Neural crest cell (in vitro differentiated cells): ENCODE results near the gene LCN9. TPM values are rescaled to one million over a fixed set of nuclear protein-coding genes. Genes with fewer than 3 reads are reported as not detected.
"Not testable (repeated sequence)": the region's sequence is repeated elsewhere in the genome, so short reads cannot be mapped to it uniquely, and the experiment has no call there.

Experiments
- DNase-seq: peaks from one replicate; pipeline ENCODE4 v3.0.0; 2021; ENCODE audit warnings: low read depth, mixed read lengths, low spot score
- H3K27ac Mint-ChIP-seq: one replicate; pipeline ENCODE4 v1.8.0; 2021; ENCODE audit warnings: mild to moderate bottlenecking, mixed read lengths; ENCODE audit not compliant: unreplicated experiment
- H3K27me3 Mint-ChIP-seq: 2 replicates; pipeline ENCODE4 v1.8.0; 2021; ENCODE audit warnings: low read depth, mild to moderate bottlenecking, mixed read lengths
- H3K36me3 Mint-ChIP-seq: 2 replicates; pipeline ENCODE4 v1.8.0; 2021; ENCODE audit warnings: low read depth, mild to moderate bottlenecking, mixed read lengths
- H3K4me1 Mint-ChIP-seq: 2 replicates; pipeline ENCODE4 v1.8.0; 2021; ENCODE audit warnings: mixed read lengths
- H3K4me3 Mint-ChIP-seq: one replicate; pipeline ENCODE4 v1.8.0; 2021; ENCODE audit warnings: mild to moderate bottlenecking, mixed read lengths
- H3K9me3 Mint-ChIP-seq: 2 replicates; pipeline ENCODE4 v1.8.0; 2021; ENCODE audit warnings: mixed read lengths
- total RNA-seq: library from RNA; stranded (reverse); gene quantifications from 2 replicates; pipeline ENCODE4 v1.2.1, GENCODE V29; 2021
- TF ChIP-seq, protein P1 (sequence below): fragments of 200-600 bp; sonication (generic); conservative IDR thresholded peaks from 2 replicates; pipeline ENCODE4 v1.5.0; 2021; ENCODE audit warnings: antibody characterized with exemption, mild to moderate bottlenecking

The LCN9 gene
- total RNA-seq, 1 donor from 2014 or later: 0.30 TPM

DNA sequence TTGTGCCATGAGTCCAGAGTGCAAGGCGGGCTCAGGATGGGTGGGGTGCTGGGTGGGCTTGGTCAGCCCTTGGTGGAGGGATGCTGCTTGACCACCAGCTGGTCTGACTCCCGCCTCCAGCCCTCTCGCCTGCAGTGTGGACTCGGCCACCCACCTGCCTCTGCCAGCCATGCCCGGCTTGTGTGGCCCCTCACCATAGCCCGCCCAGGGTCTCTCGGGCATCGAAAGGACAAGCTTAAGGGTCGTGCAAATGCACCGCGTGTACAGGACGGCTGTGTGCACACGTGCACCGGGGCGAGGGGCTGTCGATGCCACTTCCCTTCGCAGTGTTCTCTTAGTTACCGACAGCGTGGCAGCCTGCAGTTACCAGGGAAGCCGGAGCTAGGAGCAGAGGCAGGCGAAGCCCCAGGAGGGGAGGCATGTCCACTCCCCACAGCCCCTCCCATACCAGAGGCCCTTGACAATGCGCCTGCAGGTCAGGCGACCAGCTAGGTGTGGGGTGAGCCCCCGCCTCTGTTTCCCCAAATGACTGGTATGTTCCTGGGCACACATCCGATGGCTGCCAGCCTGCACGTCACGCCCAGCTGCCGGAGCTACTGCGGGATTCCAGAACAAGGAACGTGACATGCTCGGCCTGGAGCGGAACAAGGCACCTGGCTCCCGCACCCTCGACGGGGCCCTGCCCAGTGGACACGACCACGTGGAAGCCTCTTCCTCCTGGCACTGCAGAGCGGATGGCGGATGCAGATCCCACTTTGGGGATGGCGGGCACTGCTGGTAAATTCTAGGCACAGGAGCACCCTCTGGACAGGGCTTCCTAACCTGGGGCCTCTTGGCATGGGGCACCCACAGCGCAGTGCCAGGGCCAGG, 7.8 kb downstream of the LCN9 start:
- H3K27me3 Mint-ChIP-seq: peaks cover 6% of the 10 kb centered on the region
- H3K27ac Mint-ChIP-seq: no peak overlapping the region
- H3K9me3 Mint-ChIP-seq: peaks cover 2% of the 10 kb centered on the region
- no peaks in the 10 kb centered on the region for H3K36me3 Mint-ChIP-seq
- peaks cover 4% of the 10 kb centered on the region for H3K4me1 Mint-ChIP-seq
- H3K4me3 Mint-ChIP-seq: no peak overlapping the region
- TF ChIP-seq, protein P1, sequence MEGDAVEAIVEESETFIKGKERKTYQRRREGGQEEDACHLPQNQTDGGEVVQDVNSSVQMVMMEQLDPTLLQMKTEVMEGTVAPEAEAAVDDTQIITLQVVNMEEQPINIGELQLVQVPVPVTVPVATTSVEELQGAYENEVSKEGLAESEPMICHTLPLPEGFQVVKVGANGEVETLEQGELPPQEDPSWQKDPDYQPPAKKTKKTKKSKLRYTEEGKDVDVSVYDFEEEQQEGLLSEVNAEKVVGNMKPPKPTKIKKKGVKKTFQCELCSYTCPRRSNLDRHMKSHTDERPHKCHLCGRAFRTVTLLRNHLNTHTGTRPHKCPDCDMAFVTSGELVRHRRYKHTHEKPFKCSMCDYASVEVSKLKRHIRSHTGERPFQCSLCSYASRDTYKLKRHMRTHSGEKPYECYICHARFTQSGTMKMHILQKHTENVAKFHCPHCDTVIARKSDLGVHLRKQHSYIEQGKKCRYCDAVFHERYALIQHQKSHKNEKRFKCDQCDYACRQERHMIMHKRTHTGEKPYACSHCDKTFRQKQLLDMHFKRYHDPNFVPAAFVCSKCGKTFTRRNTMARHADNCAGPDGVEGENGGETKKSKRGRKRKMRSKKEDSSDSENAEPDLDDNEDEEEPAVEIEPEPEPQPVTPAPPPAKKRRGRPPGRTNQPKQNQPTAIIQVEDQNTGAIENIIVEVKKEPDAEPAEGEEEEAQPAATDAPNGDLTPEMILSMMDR: no peak
- no peak for DNase-seq

GRCh38 chr9:135671591-135672041, 8.5 kb downstream of the LCN9 start:
- TF ChIP-seq, protein P1: no peak
- Mint-ChIP-seq H3K36me3 (no peaks in the 10 kb centered on the region), H3K27ac (no peak overlapping the region), H3K4me1 (peaks cover 4% of the 10 kb centered on the region), H3K9me3 (peaks cover 2% of the 10 kb centered on the region), H3K4me3 (no peak overlapping the region), H3K27me3 (peaks cover 6% of the 10 kb centered on the region)
- DNase-seq: no peak

GRCh38 chr9:135672786-135673185, 9.7 kb downstream of the LCN9 start:
- not testable (repeated sequence) for H3K36me3 Mint-ChIP-seq, H3K4me3 Mint-ChIP-seq, H3K27me3 Mint-ChIP-seq, H3K4me1 Mint-ChIP-seq, H3K27ac Mint-ChIP-seq, DNase-seq, H3K9me3 Mint-ChIP-seq

- DNase-seq: no peak
- Mint-ChIP-seq H3K9me3 (peaks cover 2% of the 10 kb centered on the region), H3K4me3 (no peak overlapping the region), H3K27ac (no peak overlapping the region), H3K36me3 (no peaks in the 10 kb centered on the region), H3K4me1 (peaks cover 4% of the 10 kb centered on the region), H3K27me3 (peaks cover 6% of the 10 kb centered on the region)
- TF ChIP-seq, protein P1: no peak
Observed at GRCh38 chr9:135673941-135674340, 10.8 kb downstream of the LCN9 start.

GRCh38 chr9:135674977-135675376, 11.9 kb downstream of the LCN9 start:
- Mint-ChIP-seq H3K9me3 (peaks cover 2% of the 10 kb centered on the region), H3K4me3 (no peak overlapping the region), H3K4me1 (peaks cover 4% of the 10 kb centered on the region), H3K27me3 (peaks cover 7% of the 10 kb centered on the region), H3K27ac (no peak overlapping the region), H3K36me3 (no peaks in the 10 kb centered on the region)
- no peak for DNase-seq
- TF ChIP-seq, protein P1: no peak

GRCh38 chr9:135676891-135677290, 13.8 kb downstream of the LCN9 start:
- peaks cover 4% of the 10 kb centered on the region for H3K4me1 Mint-ChIP-seq
- peaks cover 14% of the 10 kb centered on the region for H3K27me3 Mint-ChIP-seq
- DNase-seq: no peak
- H3K36me3 Mint-ChIP-seq: no peaks in the 10 kb centered on the region
- TF ChIP-seq, protein P1: no peak
- peaks cover 2% of the 10 kb centered on the region for H3K9me3 Mint-ChIP-seq
- no peak overlapping the region for H3K27ac Mint-ChIP-seq
- no peak overlapping the region for H3K4me3 Mint-ChIP-seq
